AG09309 (cell line): Measurements from ENCODE around the gene DPM3.
"Not testable (repeated sequence)": the region's sequence is repeated elsewhere in the genome, so short reads cannot be mapped to it uniquely, and the experiment has no call there.

ENCODE experiments used
- DNase-seq: peaks from one replicate; pipeline ENCODE4 v3.0.0-alpha.2; 2010; ENCODE audit warnings: low read depth
- H3K4me3 ChIP-seq: 2 replicates; pipeline ENCODE4 v1.5.1; 2011; ENCODE audit warnings: mild to moderate bottlenecking, low read depth, low read length, moderate library complexity; ENCODE audit not compliant: control insufficient read depth
- CTCF ChIP-seq: IDR thresholded peaks from 2 replicates; pipeline ENCODE4 v1.5.1; 2011; ENCODE audit warnings: mild to moderate bottlenecking, low read depth, low read length, inconsistent platforms; ENCODE audit not compliant: insufficient read depth, control insufficient read depth; ENCODE audit errors: missing control alignments

Gene DPM3

DNA sequence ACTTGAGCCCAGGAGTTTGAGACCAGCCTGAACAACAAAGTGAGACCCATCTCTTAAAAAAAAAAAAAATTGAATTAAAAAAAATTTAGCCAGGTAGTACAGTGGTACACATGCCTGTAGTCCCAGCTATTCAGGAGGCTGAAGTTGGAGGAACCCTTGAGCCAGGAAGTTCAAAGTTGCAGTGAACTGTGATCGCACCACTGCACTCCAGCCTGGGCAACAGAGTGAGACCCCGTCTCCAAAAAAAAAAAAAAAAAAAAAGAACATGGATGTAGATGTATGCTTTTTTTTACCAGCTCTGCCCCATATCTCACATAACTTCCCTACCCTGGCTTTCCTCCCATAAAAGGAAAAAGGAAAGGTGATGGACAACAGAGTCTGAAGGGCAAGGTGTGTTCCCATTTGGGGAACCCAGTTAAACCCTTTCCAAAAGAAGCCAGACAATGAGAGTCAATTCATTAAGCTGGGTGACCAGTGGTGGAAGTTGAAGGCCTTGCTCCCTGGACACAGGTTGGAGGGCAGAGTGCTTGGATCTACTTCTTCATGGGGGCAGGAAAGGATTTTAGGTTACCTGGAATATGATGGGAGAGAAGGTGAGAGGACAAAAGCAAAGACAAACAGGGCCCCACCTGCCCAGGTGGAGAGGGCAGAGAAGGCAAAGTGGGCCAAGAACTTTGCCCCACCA lies 29.9 kb upstream of the DPM3 start:
- H3K4me3 ChIP-seq = no peak overlapping the region
- TF ChIP-seq CTCF = no peak
- no peak for DNase-seq

DNA sequence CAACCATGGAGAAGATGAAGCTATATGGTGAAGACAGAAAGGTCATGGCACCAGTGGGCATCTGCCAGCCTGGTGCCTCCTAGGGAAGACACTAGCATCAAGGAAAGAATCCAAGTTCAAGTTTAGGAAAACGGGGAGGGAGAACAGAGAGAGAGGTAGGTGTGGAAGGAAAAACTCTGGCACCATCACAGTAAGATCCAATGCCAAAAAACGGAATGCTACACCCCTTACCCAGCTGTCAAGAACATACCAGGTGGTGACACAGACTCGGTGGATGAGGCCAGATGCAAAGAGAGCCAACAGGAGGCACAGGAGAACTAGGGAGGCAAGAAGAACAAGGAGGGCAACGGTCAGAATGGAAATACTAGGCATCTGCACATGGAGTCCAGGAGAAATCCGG lies 29.2 kb upstream of the DPM3 start:
- no peak overlapping the region for H3K4me3 ChIP-seq
- no peak for DNase-seq
- TF ChIP-seq CTCF = no peak

- no peak for TF ChIP-seq CTCF
- H3K4me3 ChIP-seq = no peak overlapping the region
- DNase-seq = no peak
Observed at GRCh38 chr1:155168456-155169210, 28.3 kb upstream of the DPM3 start.

- not testable (repeated sequence) for DNase-seq, H3K4me3 ChIP-seq
Observed at GRCh38 chr1:155168105-155168445, 27.7 kb upstream of the DPM3 start.

- no peak overlapping the region for H3K4me3 ChIP-seq
- peak; percentile 18 for DNase-seq
- TF ChIP-seq CTCF = peak; percentile 92
Observed at GRCh38 chr1:155167166-155168104, 27.1 kb upstream of the DPM3 start.

- H3K4me3 ChIP-seq = no peak overlapping the region
- no peak for DNase-seq
- no peak for TF ChIP-seq CTCF
Observed at GRCh38 chr1:155166471-155167165, 26.3 kb upstream of the DPM3 start.
